Cardiac fibroblast (primary cell): ENCODE results near the gene RGS3.

ENCODE experiments used
- DNase-seq, 2 donors: peaks; one replicate each; pipeline versions ENCODE4 v3.0.0 to v3.0.0-alpha.2; 2010; ENCODE audit warnings: low read depth in 2 of 2
- H3K4me3 ChIP-seq, 2 donors: replicated peaks in 1 of 2; 1 replicate in 1 of 2; 2 replicates in 1 of 2; pipeline ENCODE4 v1.5.1; 2011; ENCODE audit warnings: low read depth in 2 of 2, low read length in 2 of 2, mild to moderate bottlenecking in 2 of 2, moderate library complexity in 1 of 2
- TF ChIP-seq, protein P1 (sequence below): IDR thresholded peaks from one replicate; pipeline ENCODE4 v1.5.1; 2011; ENCODE audit warnings: low read depth, mild to moderate bottlenecking, low read length, inconsistent platforms

Gene RGS3

DNA sequence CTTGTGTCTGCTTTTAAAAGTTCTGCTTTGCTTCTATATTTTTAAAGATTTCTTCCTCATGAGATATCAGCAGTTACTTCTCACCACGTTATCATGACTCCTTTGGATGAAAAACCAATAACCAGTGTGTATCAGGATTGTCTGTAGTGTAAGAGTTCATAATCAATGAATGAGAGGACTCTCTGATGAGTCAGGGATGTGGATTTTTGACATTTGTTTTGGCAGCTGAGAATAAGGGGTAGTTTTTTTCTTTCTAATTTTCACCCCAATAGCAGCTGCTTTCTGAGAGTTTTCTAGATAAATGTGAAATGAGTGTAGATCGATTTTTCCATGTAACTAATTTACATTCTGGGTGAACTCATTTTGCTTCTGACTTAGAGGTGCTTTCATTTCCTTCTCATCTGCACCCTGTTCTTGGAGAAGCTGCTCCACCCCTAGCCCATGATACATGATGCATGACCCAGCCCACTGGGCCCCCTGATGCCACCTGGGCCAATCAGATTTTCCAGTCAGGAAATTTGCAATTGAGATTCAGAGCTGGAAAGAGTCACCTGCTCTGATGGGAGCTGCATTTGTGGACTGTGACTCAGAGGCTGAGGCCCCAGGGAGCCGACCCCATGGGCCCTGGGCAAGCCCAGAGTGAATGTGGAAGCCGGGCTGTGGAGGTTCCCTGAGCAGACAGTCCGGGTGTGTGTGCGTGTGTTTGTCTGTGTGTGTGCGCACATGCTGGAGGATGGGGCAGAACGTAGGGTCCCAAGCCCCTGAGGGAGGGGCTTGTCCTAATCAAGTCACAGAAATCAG, 159.3 kb downstream of the RGS3 start:
- no peak overlapping the region for H3K4me3 ChIP-seq
- TF ChIP-seq, protein P1, sequence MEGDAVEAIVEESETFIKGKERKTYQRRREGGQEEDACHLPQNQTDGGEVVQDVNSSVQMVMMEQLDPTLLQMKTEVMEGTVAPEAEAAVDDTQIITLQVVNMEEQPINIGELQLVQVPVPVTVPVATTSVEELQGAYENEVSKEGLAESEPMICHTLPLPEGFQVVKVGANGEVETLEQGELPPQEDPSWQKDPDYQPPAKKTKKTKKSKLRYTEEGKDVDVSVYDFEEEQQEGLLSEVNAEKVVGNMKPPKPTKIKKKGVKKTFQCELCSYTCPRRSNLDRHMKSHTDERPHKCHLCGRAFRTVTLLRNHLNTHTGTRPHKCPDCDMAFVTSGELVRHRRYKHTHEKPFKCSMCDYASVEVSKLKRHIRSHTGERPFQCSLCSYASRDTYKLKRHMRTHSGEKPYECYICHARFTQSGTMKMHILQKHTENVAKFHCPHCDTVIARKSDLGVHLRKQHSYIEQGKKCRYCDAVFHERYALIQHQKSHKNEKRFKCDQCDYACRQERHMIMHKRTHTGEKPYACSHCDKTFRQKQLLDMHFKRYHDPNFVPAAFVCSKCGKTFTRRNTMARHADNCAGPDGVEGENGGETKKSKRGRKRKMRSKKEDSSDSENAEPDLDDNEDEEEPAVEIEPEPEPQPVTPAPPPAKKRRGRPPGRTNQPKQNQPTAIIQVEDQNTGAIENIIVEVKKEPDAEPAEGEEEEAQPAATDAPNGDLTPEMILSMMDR: no peak
- DNase-seq: peak; percentile 82 to 91

DNA sequence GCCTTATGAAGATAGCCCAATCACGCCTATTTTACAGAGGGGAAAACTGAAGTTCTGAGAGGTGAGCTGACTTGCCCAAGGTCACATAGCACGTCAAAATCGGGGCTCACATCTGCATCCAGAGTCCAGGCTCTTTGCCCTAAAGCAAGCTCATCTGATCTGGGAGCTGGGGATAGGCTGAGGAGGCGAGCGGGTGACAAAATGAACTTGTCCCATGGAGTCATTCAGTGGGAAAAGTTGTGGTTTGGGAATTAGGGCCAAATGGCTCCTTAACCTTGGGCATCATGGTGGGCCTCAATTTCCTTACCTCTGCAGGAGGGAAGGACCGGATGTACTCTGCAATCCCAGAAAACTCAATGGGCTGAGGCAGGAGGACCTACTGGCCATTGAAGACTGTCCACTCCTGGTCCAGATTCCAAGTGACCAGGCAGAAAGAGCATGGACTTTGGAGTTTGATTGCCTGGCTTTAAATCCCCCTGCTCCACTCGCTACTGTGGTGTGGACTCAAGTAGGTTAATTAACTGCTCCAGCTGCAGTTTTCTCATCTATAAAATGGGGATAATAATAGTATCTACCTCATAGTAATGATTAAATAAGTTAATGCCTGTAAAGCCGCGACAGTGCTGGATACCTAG, 160.4 kb downstream of the RGS3 start:
- no peak for DNase-seq
- TF ChIP-seq, protein P1: no peak

DNA sequence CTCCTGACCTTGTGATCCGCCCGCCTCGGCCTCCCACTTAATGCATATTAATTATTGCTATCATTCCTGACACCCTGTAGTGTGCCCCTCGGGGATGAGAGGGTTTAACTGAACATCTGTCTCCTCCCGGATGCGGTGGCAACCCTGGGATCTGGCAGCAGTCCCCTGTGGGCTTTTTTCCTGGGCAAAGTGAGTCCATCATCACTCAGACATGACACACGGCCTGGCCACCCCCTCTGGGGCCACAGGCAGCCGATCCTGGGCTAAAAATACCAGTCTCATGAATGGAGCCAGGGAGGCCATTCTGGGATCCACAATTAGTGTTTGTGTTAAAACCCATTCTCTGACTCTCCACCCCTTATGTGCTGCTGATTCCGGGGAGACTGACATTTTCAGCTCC, 161.2 kb downstream of the RGS3 start:
- no peak overlapping the region for H3K4me3 ChIP-seq
- peak; percentile 38 to 55 for DNase-seq
- TF ChIP-seq, protein P1: no peak

More for the DNA sequence above, 160.4 kb downstream of the RGS3 start:
- H3K4me3 ChIP-seq: no peak overlapping the region

DNA sequence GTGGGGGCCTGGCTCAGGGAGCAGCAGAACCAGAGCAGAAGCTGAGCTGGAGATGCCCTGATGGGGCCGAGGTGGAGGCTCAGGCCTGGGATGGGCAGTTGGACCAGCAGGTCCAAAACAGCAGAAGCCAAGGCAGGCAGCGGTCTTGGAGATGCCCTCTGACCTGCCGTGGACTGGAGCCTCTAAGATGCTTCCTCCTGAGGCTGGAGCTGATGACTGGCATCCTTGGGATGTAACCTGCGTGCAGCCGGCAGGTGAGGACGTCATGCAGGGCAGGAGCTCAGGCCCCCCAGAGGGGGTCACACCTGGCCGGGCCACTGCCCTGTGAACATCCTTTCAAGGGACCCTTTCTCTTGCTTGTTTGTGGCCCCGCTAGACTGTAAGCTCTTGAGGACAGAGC, 162.0 kb downstream of the RGS3 start:
- TF ChIP-seq, protein P1: no peak
- no peak for DNase-seq
- H3K4me3 ChIP-seq: no peak overlapping the region

DNA sequence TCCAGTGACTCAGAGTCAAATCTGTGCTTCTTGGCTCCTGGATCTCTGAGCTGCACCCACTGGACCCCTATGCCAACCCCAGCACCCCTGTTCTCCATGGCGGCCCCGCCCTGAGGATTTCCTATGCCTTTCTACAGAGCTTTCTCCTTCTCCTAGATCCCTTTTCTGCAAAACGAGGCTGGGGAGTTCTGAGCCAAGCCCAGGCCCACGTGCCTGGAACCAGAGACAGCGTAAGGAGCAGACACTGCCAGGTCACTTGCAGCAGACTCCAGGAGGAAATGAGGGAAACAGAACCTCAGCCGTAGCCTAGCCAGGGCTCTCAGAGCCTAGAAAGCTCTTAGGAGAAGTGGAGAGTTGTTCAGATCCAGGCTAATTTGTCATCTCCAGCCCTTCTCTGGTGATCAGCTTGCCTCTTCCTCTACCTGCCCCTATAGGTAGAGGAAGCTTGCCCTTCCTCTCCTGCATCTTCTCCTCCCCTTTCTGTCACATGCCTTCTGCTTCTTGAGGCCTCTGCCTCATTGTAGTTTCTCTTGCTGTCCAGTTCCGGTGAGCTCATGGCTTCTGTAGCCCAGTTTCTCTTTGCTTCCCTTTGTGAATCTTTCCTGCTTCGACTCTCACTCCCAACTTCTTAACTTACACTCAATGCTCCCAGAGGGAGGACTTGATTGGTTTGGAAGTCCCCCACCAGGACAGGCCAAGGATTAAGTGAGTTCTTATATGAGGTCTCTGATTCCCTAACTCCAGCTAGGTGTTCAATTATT, 163.4 kb downstream of the RGS3 start:
- TF ChIP-seq, protein P1: no peak
- DNase-seq: peak in 1 of 2 donors; percentile 20
- H3K4me3 ChIP-seq: no peak overlapping the region

DNA sequence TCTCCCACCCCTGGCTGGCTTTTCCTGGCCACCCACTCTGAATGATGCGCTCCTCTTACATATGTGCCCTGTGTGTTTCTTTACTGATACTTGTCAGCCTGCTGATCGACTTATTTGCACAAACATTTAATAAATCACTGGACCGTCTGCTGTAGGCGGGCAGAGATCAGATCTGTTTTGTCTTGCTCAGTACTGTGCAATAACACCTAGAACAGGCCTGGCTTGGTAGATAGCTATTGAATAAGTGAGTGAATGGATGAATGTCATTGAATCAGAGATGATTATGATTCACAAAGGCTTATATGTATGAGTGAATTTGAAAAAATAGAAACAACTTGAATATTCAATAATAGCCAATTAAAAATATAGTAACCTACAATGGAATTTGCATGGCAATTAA, 165.1 kb downstream of the RGS3 start:
- no peak for DNase-seq
- TF ChIP-seq, protein P1: no peak
- H3K4me3 ChIP-seq: no peak overlapping the region
